Right lobe of liver (tissue), 4 donors: ENCODE results near the gene DYNC1I1.

Experiments used
- CTCF ChIP-seq, 4 donors: fragments of 200-600 bp in 3 of 4; fragments of 450-650 bp in 1 of 4; IDR thresholded peaks; one replicate each; pipeline versions ENCODE4 v1.5.1 to v1.8.0; 2016 to 2022; ENCODE audit warnings: antibody characterized with exemption in 4 of 4, mild to moderate bottlenecking in 2 of 4
- POLR2A ChIP-seq: fragments of 450-650 bp; IDR thresholded peaks from one replicate; pipeline ENCODE4 v1.6.1; 2017; ENCODE audit warnings: antibody characterized with exemption, mild to moderate bottlenecking
- donor health status: DM: no; HTN: no; CAD: no.
- donor health status: DM: no; HTN: no; CAD: no.
- donor health status: DM: no; HTN: yes; CAD: no.

- TF ChIP-seq POLR2A (no peak), CTCF (IDR thresholded peaks at IDR 0.05) (no peak)
Observed at GRCh38 chr7:95766657-95767056, 5.7 kb upstream of the DYNC1I1 start.
